Lower lobe of right lung (tissue), 2 donors: ENCODE measurements around the gene MSS51. TPM values are rescaled to one million over a fixed set of nuclear protein-coding genes. Genes with fewer than 3 reads are reported as not detected.
A peak's percentile ranks its signal among the peaks of the same experiment; 100 is the strongest.

Experiments used
- ATAC-seq, 2 donors: fragments of 200-7000 bp; cut with Tn5 transposase; one replicate each; pipeline ENCODE4 v1.9.1; 2020 to 2022; ENCODE audit warnings: mild to moderate bottlenecking in 2 of 2, moderate library complexity in 2 of 2
- DNase-seq: peaks from one replicate; pipeline ENCODE4 v3.0.0-alpha.2; 2020
- H3K27ac ChIP-seq: fragments of 200-600 bp; one replicate; pipeline ENCODE4 v1.8.0; 2022
- H3K27me3 ChIP-seq: fragments of 200-600 bp; one replicate; pipeline ENCODE4 v1.8.0; 2022; ENCODE audit warnings: low read depth
- H3K36me3 ChIP-seq: fragments of 200-600 bp; one replicate; pipeline ENCODE4 v1.8.0; 2022; ENCODE audit warnings: mild to moderate bottlenecking
- H3K4me1 ChIP-seq: fragments of 200-600 bp; one replicate; pipeline ENCODE4 v1.8.0; 2022
- H3K4me3 ChIP-seq: fragments of 200-600 bp; one replicate; pipeline ENCODE4 v1.8.0; 2022; ENCODE audit warnings: mild to moderate bottlenecking
- H3K9me3 ChIP-seq: fragments of 200-600 bp; one replicate; pipeline ENCODE4 v1.8.0; 2022
- intact Hi-C: fragments of 100-400 bp; cut with DNase I; formaldehyde crosslinking; loops from one replicate; pipeline ENCODE4 v1.11.0; 2022
- total RNA-seq: library from RNA; stranded (reverse); fragmentation: NEBNext Ultra II Directional; extraction: Animal tissue kit (Norgen Biotek cat#: 25700); gene quantifications from one replicate; pipeline ENCODE4 v1.2.1, GENCODE V29; 2021
- TF ChIP-seq, protein P1 (sequence below): fragments of 200-600 bp; IDR thresholded peaks from one replicate; pipeline ENCODE4 v1.8.0; 2022; ENCODE audit warnings: antibody characterized with exemption, mild to moderate bottlenecking
- donor health status: DM: no; HTN: yes; CAD: no; lungs with severe emphysema.

The MSS51 gene
- total RNA-seq, 1 donor from 2014 or later = 2.7 TPM

DNA sequence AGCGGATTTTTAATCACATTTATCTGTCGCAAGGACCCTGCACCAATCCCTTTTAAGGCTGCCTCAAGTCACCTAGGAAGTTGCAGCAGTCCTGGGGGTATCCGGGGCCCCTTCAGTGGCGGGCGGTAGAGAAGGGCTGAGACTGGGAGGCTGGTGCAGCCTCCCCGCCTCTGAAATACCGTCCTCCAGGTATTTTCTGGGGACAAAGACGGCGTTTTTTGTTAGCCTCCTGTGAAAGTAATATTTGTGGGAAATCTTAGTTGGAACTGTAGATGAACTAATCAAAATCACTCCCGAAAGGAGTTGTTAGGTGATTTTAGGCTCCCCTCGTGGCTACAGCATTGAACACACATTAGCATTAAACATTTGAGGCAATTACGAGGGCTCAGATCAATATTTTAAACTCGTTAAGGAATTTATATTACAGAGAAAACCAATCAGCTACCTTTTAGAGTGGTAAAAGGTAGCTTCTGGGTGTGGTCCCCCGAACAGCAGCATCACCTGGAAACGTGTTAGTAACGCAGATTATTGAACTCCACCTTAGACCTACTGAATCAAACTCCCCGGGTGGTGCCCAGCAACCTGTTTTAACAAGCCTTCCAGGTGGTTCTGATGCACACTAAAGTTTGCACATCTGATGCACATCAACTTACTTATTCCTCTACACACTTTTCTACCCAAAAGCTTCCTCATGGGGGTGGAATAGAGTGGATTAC is 19.0 kb downstream of the MSS51 start:
- peaks cover 29% of the 10 kb centered on the region for H3K4me1 ChIP-seq
- peak overlapping the region; percentile 96 for H3K27ac ChIP-seq
- intact Hi-C loops = no loop called here
- no peaks in the 10 kb centered on the region for H3K36me3 ChIP-seq
- H3K4me3 ChIP-seq = peak overlapping the region; percentile 85
- TF ChIP-seq, protein P1, sequence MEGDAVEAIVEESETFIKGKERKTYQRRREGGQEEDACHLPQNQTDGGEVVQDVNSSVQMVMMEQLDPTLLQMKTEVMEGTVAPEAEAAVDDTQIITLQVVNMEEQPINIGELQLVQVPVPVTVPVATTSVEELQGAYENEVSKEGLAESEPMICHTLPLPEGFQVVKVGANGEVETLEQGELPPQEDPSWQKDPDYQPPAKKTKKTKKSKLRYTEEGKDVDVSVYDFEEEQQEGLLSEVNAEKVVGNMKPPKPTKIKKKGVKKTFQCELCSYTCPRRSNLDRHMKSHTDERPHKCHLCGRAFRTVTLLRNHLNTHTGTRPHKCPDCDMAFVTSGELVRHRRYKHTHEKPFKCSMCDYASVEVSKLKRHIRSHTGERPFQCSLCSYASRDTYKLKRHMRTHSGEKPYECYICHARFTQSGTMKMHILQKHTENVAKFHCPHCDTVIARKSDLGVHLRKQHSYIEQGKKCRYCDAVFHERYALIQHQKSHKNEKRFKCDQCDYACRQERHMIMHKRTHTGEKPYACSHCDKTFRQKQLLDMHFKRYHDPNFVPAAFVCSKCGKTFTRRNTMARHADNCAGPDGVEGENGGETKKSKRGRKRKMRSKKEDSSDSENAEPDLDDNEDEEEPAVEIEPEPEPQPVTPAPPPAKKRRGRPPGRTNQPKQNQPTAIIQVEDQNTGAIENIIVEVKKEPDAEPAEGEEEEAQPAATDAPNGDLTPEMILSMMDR = no peak
- no peaks in the 10 kb centered on the region for H3K9me3 ChIP-seq
- DNase-seq (no peak), ATAC-seq (peak; percentile 40 to 42)
- no peaks in the 10 kb centered on the region for H3K27me3 ChIP-seq

DNA sequence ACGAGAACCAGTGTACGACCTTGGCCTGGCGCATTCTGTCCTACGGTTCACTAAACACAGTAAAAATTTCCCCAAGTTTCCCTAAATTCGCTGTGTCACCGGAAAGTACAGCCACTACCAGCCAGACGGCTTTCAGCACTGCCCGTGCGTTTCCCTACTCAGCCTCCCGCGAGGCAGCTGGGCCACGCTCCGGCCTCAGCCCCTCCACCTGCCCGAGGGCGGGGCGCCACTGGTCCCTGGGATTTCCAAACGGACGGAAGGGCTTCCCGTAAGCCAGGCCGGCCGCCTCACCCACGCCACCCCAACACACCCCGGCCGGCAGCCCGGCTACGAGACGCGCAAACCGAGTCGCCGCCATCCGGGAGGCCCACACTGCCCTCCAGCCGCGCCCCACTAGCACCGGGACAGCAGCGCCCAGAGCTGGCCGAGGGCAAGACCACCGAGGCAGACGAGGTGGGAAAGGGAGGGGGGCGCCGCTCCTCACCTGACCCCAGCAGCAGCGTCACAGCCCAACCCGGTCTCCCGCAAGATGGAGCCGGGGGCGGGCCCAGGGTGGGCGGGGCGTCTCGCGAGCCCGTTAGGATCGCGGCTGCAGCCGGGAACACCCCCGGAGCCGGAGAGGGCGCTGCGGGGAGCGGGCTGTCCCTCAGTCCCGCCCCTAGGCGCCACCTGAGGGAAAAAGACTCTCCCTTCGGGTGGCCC is 19.7 kb downstream of the MSS51 start, which contains the start of gene ANXA7:
TSS of gene ANXA7 (minus strand) at position 531 of the 702 bp plus-strand sequence. CDS start 13,202 bp downstream, outside the sequence.
- no peaks in the 10 kb centered on the region for H3K36me3 ChIP-seq
- no peaks in the 10 kb centered on the region for H3K27me3 ChIP-seq
- H3K9me3 ChIP-seq = no peaks in the 10 kb centered on the region
- peak; percentile 99 for ATAC-seq
- H3K27ac ChIP-seq = peak within 1 kb of the TSS; percentile 96
- intact Hi-C loops = no loop called here
- peaks cover 29% of the 10 kb centered on the region for H3K4me1 ChIP-seq
- H3K4me3 ChIP-seq = peak within 1 kb of the TSS; percentile 85
- DNase-seq = peak; percentile 97
- TF ChIP-seq, protein P1 = peak; percentile 53

DNA sequence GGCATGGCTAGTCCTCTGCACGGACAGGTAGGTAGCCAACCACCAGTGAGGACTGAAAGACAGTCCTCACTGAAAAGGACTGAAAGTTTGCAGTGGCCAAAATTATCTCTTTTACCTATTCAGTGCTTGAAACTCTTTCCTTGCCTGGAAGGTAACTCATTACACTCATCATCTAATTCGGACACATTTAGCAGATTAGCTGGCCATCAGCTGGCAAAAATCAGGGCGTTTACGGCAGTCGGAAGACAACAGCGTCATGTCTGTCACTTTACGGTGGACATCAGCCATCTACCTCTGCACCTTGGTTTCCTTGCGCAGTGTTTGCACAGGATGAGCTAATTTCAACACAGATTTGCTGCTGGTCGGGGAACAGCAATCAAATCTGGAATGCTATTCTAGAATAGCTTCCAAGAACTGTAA is 20.2 kb downstream of the MSS51 start:
- ATAC-seq = peak; percentile 51 to 67
- no peak for DNase-seq
- Histone ChIP-seq H3K36me3 (no peaks in the 10 kb centered on the region), H3K27ac (peak overlapping the region; percentile 96), H3K4me3 (peak overlapping the region; percentile 85), H3K27me3 (no peaks in the 10 kb centered on the region), H3K9me3 (no peaks in the 10 kb centered on the region), H3K4me1 (peaks cover 29% of the 10 kb centered on the region)
- TF ChIP-seq, protein P1 = no peak
- intact Hi-C loops = no loop called here

DNA sequence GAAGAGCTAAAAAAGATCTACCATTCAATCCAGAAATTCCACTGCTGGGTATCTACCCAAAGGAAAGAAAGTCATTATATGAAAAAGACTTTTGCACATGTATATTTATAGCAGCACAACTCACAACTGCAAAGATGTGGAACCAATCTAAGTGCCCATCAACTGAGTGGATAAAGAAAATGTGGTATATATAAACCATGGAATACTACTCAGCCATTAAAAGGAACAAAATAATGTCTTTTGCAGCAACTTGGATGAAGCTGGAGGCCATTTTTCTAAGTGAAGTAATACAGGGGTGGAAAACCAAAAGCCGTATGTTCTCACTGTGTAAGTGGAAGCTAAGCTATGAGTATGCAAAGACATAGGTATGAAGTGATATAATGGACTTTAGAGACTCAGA is 22.5 kb downstream of the MSS51 start:
- Histone ChIP-seq H3K9me3 (no peaks in the 10 kb centered on the region), H3K27ac (no peak overlapping the region), H3K36me3 (peaks cover 7% of the 10 kb centered on the region), H3K27me3 (no peaks in the 10 kb centered on the region), H3K4me3 (no peak overlapping the region), H3K4me1 (peaks cover 35% of the 10 kb centered on the region)
- ATAC-seq = no peak
- DNase-seq = no peak
- intact Hi-C loops = no loop called here
- TF ChIP-seq, protein P1 = no peak

DNA sequence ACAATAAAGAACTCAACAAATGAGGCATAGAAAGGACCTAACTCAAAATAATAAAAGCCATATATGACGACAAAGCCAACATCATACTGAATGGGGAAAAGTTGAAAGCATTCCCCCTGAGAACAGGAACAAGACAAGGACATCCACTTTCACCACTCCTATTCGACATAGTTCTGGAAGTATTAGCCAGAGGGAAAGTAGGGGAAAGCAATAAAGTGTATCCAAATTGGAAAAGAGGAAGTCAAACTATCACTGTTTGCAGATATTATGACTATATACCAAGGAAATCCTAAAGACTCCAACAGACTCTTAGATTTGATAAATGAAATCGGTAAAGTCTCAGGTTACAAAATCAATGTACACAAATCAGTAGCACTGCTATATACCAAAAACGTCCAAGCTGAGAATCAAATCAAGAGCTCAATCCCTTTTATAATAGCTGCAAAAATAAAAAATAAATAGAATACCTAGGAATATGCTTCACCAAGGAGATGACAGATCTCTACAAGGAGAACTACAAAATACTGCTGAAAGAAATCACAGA is 24.3 kb downstream of the MSS51 start:
- intact Hi-C loops = no loop called here
- TF ChIP-seq, protein P1 = no peak
- H3K4me1 ChIP-seq = peaks cover 27% of the 10 kb centered on the region

More for the DNA sequence above, 24.3 kb downstream of the MSS51 start:
- no peaks in the 10 kb centered on the region for H3K9me3 ChIP-seq
- H3K4me3 ChIP-seq = no peak overlapping the region
- no peaks in the 10 kb centered on the region for H3K27me3 ChIP-seq
- ATAC-seq (no peak), DNase-seq (no peak)
- peaks cover 7% of the 10 kb centered on the region for H3K36me3 ChIP-seq
- no peak overlapping the region for H3K27ac ChIP-seq
